Effector CD4-positive, alpha-beta T cell (primary cell): Measurements from ENCODE around the gene NEK11.
"Not testable (repeated sequence)": the region's sequence is repeated elsewhere in the genome, so short reads cannot be mapped to it uniquely, and the experiment has no call there.

Experiments used
- DNase-seq: peaks from one replicate; pipeline ENCODE4 v3.0.0-alpha.2; 2020

Gene NEK11

GRCh38 chr3:131370935-131371687 lies 344.4 kb downstream of the NEK11 start:
- DNase-seq, result no peak

DNA sequence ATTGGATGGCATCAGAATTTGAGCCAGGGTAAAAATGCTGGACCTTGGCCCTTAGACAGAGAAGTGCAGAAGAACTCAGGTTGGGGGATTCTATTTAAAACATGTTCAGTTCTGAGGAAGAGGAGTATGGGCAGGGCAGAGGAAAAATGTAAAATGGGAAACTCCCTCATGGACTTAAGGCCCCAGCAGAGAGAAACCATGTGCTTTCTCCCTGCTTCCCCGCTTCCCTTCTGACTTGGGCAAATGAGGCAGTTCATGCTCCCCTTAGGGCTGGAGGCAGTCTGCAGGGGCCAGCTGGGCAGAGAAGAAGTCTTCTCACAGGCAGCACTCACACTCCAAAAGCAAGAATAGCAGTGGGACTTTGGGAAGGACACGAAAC lies 345.0 kb downstream of the NEK11 start:
- no peak for DNase-seq

GRCh38 chr3:131374741-131375140 lies 348.1 kb downstream of the NEK11 start:
- no peak for DNase-seq

- DNase-seq, result not testable (repeated sequence)
These were observed 354.3 kb downstream of the NEK11 start for GRCh38 chr3:131380821-131381444.

GRCh38 chr3:131381445-131382291 lies 355.0 kb downstream of the NEK11 start, which contains the start of gene NUDT16:
Gene NUDT16, plus strand, starts transcription at chr3:131381774. Its CDS starts 31 bp downstream, at chr3:131381805.
- DNase-seq, result peak; percentile 89

- DNase-seq, result no peak
These were observed 359.9 kb downstream of the NEK11 start for GRCh38 chr3:131386429-131387165.

- no peak for DNase-seq
These were observed 361.3 kb downstream of the NEK11 start for GRCh38 chr3:131387796-131388489.

GRCh38 chr3:131388490-131388799 lies 361.8 kb downstream of the NEK11 start:
- DNase-seq, result no peak

DNA sequence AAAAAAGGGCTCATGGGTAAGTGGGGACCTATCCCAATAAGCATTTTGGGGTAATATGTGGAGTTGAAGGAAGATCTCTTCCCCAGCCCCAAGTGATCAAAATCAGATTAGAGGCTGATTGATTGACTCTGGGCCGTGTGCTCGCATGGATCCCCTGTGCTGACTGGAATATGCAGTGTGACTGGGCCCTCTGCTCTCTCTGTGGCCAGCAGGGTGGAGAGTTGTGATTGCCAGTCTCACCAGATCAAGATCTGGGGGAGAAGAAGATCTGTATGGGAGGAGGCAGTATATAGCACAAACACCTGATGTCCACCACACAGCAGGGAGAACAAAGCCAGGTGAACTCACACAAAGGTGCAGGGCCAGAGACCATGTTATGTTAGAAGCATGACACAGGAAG lies 363.7 kb downstream of the NEK11 start:
- no peak for DNase-seq

DNA sequence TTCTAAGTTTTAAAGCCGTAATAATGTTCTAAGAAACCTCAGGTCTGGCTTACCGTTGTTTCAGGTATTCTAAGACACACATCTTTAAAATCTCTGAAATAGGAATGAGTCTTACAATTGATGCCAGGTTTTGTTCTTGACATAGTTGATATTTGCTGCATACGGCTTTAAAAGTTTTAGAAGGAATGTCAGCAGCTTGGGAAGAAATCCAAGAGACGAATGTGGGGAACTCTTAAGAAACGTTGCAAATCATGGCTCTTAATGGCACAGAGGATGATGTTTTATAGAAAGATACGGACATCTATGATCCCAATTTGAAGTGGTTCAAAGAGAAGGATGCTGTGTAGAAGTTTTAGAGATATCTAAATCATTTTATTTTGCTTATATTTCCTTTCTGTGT lies 366.4 kb downstream of the NEK11 start:
- no peak for DNase-seq

DNA sequence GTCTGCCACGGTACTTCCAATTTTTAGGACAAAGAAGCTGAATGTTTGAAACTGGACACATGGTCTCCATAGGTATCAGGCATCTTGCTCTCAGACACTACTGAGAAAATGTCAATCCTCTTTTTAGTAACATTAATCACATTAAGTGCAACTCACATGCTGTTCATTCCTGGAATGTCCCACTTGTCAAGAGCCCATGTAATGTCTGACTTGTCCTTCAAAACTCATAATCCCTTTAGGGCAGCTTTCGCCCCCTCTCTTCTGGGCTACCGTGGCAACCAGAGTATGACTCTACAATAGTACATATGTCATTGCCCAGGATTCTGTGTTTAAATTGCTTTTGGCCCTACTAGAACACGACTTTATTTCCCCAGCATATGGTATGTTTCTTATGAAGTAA lies 367.2 kb downstream of the NEK11 start:
- DNase-seq, result no peak

DNA sequence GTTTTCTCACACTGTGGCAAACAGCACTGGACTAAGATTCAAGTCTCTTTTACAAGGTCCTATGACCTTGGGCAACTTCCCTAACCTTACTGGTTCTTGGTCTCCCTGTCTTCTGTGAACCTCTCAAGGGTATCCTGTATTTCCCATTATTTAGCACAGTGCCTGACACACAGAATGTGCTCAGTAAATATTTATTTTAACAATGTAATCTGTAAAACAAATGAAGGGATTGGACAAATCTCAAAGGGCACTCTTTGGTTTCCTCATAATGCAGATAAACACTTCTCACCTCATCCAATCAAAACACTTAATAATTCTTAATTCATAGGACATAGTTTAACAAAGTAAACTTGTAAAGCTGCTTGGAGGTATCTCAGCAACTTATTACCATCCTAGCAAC lies 367.7 kb downstream of the NEK11 start:
- DNase-seq, result no peak

- no peak for DNase-seq
These were observed 369.5 kb downstream of the NEK11 start for GRCh38 chr3:131396170-131396569.

DNA sequence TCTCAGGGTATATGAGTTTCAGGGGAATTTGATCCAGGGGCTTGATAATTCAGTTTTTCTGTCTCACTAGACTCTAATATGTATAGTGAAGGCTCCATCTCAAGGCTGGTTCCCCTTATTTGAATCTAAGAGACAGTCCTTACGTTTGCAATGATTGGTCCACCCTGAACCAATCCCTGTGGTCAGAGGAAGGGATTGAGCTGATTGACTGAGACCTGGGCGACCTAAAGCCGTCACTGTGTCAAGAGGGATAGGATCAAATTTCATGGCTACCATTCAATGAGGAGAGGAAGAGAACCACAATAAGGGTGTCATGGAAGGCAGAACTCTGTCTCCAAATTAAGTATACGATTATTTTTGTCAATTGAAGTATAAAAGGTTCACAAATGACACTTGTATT lies 371.2 kb downstream of the NEK11 start:
- DNase-seq, result no peak
